GM03348 (cell line): Measurements from ENCODE around the gene BCL11B.

Source experiments
- DNase-seq: peaks from one replicate; pipeline ENCODE4 v3.0.0; 2012; ENCODE audit warnings: low spot score

The BCL11B gene

DNA sequence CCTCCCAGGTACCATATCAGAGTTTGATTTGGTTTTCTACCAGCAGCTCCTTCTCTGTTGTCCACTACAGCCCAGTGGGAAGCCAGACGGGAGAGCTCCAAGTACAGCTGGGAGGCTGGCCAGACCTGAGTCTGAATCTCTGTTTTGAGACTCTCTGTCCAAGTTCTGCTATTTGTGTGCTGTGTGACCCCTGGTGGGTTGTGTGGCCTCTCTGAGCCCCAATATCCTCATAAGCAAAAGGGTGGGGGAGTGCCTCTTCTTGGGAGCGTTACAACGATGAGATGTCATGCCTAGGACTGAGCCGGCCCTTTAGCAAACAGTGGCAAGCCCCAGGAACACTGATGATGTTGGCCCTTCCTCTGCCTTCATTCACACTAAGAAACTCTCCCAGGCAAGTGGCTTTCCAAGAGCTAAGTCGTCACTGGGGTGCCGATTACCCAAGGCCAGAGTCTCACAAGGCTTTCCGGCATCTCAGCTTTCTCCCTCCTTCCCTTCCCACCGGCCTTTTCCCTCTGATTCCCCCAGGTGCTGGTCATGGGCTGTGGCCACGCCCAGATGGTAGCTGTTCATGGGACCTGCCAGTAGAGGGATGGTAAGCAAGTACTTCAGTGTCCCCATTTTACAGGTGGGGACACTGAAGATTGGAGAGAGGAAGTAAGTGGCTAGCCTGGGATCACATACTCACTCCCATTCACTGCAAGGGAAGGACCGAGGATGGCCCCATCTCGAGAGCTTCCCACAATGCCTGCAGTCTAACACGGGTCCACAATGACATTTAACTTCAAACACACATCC lies 47.7 kb downstream of the BCL11B start:
- DNase-seq = no peak

DNA sequence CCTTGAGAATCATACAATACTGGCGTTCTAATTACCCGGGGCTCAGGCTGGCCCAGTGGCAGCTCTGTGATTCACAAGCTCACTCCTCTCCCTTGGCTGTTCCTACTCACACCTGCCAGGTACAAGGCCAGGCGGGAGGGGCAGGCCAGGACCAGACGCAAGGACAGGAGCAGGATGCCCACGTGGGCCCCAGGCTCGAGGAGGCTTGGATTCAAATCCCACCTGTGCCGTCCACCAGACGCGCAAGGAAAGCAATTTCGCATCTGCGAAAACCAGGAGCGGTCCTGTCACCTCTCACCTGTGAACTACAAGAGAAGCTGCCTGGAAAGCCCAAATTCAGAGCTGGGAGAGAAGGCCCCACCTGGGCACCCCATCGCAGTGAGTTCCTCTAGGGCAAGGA lies 50.6 kb downstream of the BCL11B start:
- DNase-seq = no peak

DNA sequence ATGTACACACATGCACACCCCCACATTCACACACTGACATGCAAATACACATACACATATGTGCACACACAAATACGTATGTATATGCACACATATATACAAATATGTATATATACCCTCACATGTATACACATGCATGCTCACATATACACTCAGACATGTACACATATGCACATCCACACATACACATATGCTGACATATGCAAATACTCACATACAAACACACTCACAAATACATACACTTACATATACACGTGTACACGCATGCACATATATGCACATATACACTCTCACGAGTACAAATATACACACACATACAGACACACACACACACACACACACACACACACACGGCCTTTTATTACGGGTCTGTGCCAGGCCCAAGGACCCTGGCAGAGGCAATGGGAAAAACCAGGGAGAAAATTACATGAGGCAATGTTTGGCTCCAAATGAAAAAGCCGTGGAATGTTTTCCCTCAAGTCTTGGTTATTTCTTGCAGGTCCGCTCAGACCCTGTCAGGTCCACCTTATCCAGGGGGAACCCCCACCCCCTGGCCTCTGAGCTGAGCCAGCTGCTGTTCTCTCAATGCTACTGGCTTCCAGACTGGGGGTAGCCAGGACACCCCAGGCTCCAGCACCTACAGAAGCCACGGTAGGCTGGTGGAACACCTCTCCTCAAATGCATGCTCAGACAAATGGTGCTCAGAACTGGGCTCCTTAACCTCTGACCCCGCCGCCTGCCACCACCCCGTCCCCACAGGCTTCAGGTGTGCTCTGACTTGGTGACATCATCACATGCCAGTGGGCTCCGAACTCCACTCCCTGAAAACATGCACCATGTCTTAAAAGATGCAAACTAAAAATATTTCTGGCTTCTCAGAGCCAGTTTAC lies 54.7 kb downstream of the BCL11B start:
- no peak for DNase-seq

DNA sequence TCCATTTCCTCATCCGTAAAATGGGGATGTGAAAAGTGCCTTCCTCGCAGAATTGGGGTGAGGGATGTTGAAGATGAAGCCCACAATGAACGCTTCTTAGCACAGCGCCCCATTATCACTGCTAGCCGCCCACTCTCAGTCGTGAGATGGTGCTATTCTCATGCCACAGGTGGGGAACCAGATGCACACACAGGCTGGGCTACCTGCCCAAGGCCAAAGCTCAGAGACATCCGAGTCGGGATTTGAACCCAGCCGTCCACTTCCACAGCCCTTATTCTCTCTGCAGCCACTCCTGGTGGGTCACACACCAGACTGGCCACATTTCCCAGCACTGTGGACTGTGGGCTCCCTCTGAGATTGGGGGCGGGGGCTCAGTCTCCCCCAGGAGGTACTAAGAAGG lies 55.8 kb downstream of the BCL11B start:
- no peak for DNase-seq

DNA sequence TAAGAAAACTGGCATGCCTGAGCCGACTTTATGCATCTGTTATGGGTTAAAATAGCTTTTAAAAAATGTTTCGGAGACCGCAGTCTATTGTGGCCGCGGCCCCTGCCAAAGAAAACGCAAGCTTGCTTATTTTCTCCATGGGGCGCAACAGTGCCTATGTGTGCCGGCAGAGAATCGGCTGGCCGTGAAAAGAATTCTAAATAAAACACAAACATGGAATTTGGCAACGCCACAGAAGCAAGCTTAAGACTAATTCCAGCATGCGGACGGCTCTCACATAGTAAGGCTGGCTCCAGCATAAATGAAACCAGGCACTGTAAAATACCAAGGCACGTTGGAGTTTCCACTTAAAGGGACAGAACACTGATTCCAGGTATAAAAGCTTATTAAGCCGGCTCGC lies 56.7 kb downstream of the BCL11B start:
- DNase-seq = peak; percentile 71

DNA sequence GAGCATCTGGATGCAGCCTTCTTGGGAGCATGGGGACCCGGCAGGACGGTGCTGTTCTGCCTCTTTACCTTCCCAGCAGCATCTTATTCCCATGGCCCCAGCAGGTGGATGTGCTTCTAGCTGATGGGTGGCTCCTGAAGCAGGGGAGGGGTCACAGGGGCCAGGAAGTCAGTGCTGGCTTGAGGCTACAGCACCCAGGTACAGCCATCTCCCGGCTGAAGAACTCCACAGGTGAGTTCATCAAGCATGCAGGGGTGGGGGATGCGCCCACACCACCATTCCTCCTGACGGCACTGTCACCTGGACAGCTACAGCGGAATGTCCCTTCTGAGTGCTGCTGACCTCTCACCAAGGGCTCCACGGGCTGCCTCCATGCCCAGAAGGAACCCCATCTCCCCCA lies 57.3 kb downstream of the BCL11B start:
- DNase-seq = no peak

DNA sequence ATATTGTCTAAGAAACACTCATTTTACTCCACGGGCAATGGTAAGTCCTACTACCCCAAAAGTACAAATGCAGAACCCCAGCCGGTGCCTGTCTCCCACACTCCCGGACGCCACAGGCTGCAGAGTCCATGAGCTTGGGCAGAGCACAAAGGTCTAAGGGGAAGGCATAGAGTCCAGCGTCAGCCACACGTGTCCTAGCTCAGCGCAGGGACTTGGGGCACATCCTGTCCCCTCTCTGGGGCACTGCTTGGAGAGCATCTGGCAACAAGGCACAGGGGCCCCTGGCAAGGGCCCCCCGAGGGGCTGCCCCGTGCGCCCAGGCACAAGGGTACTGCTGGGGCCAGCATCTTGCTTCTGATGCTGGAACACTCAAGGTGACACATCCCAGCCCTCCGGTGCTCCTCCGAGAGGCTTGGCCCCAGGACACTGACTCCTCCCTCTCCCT lies 58.4 kb downstream of the BCL11B start:
- DNase-seq = no peak

DNA sequence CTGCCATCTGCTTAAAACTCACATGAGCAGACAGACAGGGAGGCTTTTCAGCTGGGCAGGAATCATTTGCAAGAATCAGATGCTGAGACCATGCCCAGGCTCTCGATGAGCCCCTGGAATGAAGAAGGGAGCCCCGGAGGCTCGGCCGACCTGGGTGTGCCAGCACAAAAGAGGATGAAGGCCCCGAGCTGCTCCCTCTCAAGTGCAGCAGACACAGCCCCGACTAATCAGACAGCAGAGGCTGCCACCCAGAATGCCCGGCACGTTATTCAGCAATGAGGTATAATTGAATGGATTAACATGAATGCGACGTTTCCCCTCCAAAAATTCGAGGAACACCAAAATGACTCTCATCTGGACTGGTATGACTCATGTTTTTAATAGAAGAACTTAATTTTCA lies 58.9 kb downstream of the BCL11B start:
- no peak for DNase-seq

DNA sequence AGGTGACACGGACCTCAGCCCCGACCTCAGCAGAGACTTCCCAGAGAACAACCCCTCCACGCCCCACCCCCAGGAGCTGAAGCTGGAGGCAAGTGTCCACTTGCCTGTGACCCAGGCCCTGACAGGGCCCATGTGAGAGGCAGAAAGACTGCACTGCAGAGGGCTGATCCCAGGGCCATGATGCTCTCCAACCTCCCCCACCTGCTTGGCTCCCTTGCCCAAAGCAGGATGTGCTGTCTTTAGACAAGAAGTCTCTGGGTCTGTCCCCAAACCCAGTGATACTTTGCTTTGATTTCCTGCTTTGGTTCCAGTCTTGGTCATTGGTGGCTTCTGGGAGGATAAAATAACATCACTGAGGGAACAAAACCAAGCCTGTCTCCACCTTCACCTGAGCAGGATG lies 59.4 kb downstream of the BCL11B start:
- no peak for DNase-seq

DNA sequence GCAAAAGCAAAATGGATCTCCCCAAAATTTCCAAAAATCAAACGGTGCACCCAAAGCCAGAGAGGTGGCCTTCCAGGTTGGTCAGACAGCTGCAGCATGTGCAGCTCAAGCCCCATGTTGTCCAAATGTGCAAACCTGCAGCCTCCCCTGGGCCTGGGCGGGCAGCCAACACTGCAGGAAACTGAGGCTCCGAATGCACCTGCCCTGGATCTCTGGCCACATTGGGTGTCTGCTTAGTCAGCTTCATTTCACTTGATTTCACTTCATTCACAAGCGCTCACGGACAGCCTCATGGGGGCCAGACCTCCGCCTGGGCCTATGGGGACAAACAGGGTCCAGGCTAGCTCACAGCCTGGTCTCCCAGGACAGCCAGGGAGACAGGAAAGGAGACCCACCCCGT lies 59.8 kb downstream of the BCL11B start:
- DNase-seq = no peak

DNA sequence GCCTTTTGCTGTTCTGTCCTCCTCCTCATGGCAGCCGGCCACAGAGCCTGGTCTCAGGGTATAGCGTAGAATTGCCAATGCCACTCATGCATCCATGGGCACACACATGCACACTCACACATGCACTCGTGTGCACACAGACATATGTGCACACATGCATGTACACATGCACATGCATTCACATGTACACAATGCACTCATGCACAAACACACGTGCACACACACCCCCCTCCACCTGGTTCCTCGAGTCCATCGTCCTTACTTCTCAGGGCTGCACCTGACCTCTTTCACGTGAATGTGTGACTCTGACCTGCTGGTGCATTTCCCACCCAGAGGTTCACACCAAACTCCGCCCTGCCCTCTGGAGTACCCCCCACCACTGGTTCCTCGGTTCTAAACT lies 60.6 kb downstream of the BCL11B start:
- DNase-seq = no peak

DNA sequence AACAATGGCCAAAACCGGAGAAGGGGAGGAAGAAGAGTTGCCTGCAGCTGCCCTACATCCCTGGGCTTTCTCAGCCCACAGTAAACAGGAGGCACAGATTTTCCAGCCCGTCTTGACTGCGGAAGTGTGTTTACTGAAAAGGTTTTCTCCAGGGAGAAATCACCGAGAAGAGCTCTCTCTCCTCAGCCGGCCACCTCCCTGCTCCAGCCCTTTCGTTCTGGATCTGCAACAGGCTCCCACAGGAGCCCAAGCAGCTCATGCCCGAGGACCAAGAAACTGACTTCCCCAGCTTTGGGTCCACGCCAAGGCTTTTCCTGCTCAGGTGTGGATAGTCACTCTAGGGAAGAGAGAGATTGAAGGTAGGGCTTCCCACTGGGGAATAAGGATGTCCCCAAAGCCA lies 61.7 kb downstream of the BCL11B start:
- DNase-seq = no peak

DNA sequence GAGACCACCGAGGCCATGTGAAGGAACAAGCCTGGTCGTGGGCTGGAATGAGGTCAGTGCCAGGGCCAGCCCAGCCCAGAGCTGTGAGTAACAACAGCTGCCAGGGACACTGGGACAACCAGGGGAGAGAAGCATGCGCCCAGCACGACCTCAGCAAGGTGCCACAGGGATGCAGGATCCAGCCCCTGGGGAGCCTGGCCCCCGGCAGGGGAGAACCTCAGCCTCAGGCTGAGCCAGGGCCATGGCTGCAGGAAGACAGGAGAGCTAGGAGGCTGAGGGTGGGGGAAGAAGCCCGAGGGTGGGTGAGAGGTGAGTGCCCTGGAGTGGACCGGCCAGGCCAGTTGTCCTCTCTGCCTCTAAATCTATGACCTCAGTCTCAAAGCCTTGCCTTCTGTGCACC lies 62.6 kb downstream of the BCL11B start:
- no peak for DNase-seq

DNA sequence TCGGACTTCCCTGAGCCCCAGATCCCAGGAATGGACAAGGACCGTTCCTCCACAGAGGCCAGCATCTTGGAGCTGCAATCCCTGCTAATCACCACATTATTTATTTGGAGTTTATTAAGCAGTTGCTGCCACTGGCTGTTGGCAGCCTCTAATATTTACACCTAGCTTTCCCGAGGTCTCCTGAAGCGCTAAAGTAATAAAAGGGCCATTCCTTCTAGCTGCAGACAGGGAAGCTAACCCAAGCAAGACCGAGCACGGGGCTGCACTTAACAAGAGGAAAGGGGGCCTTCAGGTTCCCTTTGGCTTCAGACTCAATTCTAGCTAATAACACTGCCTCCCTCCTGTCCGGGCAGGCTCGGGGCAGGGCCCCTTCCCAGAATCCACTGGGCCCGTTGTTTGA lies 63.7 kb downstream of the BCL11B start:
- no peak for DNase-seq

DNA sequence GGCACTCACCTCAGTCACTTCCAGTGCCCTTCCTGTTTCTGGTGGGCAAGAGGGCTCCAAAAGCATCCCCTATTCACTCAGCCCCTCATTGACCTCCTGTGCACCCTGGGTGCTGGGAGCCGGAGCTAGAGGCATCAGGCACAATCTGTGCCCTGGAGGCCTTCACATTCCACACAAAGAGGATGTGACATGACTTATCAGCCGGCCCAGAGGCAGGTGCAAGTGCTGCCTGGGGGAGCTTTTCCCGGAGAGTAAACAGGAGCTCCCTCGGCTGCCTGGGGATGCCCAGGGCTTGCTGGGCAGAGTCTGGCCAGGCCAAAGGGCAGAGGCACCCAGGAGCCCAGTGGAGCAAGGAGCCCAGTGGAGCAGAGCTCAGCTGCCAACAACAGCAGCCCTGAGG lies 64.5 kb downstream of the BCL11B start:
- DNase-seq = no peak

DNA sequence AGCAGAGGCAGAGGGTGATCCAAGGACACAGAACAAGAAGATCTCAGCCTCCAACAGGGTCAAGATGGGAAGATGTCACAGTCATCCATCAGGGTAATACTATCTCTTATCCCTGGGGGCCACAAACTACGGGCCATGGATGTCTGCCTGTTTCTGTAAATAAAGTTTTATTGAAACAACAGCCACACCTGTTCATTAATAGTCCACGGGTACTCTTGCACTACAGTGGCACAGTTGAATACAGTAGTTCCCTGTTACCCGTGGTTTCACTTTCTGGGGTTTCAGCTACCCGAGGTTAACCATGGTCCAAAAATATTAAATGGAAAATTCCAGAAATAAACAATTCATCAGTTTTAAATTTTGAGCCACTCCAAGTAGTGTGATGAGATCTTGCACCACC lies 65.9 kb downstream of the BCL11B start:
- no peak for DNase-seq

DNA sequence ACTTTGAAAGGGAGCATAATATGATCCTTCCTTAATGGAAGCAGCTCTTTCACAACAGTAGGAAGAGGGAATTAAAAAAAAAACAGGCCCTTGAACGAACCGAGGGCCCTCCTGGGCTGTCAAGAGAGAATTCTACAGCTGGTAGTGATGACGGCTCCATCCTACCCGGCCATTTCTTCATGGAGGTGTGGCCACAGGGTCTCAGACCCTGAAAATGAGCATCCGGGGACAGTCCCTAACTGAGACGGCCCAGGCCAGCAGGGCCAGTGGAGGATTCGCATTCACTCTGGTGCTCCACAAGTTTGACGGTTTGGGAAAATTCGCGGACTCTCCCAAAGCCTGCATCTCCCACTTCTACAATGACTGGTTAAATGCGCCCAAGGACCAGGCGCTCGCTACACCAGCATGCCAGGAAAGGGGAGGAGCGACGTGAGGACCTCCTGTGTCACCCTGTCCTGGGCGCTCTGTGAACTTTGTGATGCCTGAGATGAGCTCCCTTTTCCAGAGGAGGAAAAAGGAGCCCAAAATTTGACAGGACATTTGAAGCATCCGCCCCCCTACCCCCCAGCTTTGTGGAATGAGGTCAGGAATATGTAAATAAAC lies 66.8 kb downstream of the BCL11B start:
- DNase-seq = no peak

DNA sequence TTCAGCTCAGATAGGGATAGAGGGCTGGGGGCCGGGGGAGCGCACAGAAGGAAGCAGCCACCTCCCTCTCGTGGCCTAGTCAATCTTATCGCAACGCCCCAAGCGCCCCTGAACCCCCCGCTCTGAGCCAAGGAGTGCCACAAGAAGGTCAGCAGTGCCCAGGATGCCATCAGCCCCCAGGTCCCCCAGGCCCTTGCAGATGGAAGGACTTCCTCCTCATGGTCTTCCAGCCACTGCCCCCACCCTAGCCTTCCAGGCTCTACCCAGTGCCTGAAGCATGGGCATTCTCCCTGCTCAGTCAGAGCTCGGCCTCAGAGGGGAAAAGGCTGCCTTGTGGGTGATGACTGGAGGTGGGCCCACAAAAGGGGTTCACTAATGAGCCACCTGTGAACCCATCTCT lies 68.2 kb downstream of the BCL11B start:
- DNase-seq = no peak

DNA sequence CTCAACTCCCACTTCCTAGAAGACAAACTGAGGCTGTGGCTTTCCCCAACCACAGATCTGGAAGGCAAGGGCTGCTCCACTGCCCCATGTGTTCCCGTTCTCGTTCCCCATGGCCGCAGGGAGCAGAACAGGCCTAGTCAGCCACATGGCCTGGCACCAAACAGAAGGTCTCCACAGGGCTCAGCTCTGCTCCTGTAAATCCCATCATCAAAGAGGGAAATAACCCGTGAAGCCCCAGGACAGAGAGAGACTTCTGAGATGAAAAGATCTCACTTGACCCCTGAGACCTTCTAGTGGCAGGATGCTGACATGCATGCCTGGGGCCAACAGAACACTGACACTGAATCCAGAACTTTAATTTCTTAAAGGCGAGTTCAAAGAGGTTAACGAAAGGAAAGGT lies 68.9 kb downstream of the BCL11B start:
- DNase-seq = no peak

DNA sequence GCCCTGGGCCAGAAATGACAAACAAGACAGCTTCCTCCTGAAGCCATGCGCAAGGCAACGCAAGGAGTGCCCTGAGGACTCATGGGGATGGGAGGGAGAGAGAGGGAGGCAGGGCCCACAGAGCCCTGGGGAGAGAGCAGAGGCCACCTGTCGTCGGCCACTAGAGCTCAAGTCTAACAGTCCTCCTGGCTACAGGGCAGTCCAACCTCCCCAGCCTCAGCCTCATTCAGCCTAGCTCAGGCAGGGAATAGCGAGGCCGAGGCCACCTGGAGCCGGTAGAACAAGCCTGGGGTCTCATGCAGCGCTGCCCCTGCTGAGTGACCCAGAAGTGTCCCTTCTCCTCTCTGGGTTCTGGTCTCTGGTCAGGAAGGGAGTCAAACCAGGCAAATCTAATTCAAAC lies 69.5 kb downstream of the BCL11B start:
- no peak for DNase-seq

DNA sequence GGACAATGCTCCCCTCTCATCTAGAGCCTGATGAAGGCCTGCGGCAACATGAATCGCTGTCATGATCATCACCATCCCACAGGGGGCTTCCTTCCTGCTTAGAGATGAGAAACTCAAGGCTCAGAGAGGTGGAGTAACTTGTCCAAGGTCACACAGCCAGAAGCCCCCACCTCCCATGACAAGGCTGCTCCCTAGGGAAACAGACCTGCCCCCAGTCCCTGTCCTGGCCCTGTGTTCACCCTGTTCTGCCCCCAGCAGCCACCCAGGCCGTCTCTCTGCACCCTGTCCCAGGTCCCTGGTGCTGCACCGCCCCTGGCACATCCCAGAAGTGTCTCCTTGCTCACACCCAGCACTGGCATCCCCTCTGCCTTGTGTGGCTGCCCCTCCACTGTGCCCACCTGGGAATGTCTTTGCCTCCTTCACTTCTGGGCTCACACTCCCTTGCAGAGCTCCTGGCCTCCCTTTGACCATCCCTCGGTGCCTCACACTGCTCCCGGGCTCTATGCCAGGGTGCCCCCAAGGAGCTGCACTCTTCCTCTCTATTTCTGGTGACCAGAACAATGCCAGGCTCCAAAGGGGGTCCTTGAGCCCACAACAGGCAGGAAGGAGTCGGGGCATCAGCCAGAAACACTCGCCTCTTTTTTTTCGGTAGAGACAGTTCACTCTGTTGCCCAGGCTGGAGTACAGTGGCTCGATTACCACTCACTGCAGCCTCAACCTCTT lies 70.5 kb downstream of the BCL11B start:
- DNase-seq = no peak

DNA sequence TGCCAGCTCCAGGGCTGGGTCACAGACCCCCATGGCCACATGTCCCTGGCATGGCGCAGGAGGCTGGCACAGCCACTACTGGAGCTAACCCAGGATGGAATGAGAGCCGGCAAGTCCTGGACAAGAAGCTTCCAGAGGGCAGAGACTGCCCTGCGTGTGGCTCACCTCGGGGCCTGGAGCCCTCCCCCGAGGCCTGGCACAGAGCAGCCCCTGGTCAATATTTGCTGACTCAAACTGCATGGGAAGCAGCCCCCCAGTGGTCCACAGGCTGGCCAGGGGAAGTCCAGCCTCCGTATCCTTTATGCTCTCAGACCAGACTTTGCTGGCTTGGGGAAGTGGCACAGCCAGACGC lies 71.4 kb downstream of the BCL11B start:
- DNase-seq = no peak
